ENCODE results near the gene PHAF1. TPM values are rescaled to one million over a fixed set of nuclear protein-coding genes. Genes with fewer than 3 reads are reported as not detected.

The PHAF1 gene
- total RNA-seq, 1 experiment from 2014 or later: 21.9 TPM

DNA sequence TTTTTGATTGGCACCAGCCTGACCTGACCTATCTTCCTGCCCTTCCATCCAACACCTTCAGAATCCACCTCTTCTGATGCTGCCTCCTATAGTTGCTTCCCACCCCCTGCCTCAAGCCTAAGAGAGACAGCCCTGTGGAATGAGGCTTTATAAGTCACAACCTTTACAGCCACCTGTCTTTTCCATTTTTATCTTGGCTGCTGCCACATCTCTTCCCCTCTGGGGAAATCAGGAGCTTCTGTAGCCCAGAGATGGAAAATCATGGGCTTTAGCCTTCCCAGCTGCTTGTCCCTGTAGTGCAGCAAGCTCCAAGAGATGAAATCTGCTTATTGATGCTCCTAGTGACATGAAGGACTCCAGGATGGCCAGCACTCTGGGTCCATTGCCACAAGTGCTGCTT lies 18.7 kb downstream of the PHAF1 start:
- DNase-seq: no peak
- Mint-ChIP-seq H3K4me1 (ENCODE audit: low read depth, unreplicated experiment) (no peaks in the 10 kb centered on the region), H3K27ac (ENCODE audit: unreplicated experiment) (no peak overlapping the region), H3K4me3 (ENCODE audit: low read depth, unreplicated experiment) (no peak overlapping the region), H3K36me3 (ENCODE audit: insufficient read depth, unreplicated experiment) (peaks cover 14% of the 10 kb centered on the region), H3K9me3 (ENCODE audit: low read depth, unreplicated experiment) (no peaks in the 10 kb centered on the region), H3K27me3 (ENCODE audit: unreplicated experiment) (no peaks in the 10 kb centered on the region)
- BruUV-seq (replicated peaks): no TSS peak
- TF ChIP-seq, protein P1, sequence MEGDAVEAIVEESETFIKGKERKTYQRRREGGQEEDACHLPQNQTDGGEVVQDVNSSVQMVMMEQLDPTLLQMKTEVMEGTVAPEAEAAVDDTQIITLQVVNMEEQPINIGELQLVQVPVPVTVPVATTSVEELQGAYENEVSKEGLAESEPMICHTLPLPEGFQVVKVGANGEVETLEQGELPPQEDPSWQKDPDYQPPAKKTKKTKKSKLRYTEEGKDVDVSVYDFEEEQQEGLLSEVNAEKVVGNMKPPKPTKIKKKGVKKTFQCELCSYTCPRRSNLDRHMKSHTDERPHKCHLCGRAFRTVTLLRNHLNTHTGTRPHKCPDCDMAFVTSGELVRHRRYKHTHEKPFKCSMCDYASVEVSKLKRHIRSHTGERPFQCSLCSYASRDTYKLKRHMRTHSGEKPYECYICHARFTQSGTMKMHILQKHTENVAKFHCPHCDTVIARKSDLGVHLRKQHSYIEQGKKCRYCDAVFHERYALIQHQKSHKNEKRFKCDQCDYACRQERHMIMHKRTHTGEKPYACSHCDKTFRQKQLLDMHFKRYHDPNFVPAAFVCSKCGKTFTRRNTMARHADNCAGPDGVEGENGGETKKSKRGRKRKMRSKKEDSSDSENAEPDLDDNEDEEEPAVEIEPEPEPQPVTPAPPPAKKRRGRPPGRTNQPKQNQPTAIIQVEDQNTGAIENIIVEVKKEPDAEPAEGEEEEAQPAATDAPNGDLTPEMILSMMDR (IDR thresholded peaks at IDR 0.05; ENCODE audit: unreplicated experiment): no peak
- intact Hi-C loops (cut with micrococcal nuclease; ENCODE audit: unreplicated experiment): no loop called here
- CTCF ChIA-PET: interaction anchor here (1.5 kb wide), 1 partner anchor 12 kb away, joined by 4 read pairs; no protein-coding TSS in a partner anchor

DNA sequence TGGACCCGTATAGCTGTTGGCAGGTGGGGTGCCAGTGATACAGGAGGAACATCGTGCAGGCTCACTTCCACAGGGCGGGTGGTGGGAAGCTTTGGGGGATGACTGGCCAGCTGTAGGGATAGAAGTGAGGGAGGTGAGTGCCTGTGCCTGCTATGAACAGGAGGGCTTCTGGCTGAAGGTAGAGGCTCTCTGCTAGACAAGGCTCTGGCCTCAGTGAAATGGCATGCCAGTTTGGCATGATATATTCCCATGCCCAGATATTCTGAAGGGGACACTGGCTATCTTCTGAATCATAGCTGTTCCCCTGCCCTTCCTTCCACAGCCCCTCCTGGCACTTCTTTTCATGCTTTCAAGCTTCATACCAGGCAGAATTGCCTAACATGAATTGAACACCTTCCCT lies 19.1 kb downstream of the PHAF1 start:
- CTCF ChIA-PET: interaction anchor here (0.6 to 1.5 kb wide), 2 partner anchors 12 to 139 kb away, joined by 4 read pairs; no protein-coding TSS in a partner anchor
- no TSS peak for BruUV-seq (replicated peaks)
- Mint-ChIP-seq H3K9me3 (ENCODE audit: low read depth, unreplicated experiment) (no peaks in the 10 kb centered on the region), H3K27me3 (ENCODE audit: unreplicated experiment) (no peaks in the 10 kb centered on the region), H3K4me1 (ENCODE audit: low read depth, unreplicated experiment) (no peaks in the 10 kb centered on the region), H3K27ac (ENCODE audit: unreplicated experiment) (no peak overlapping the region), H3K36me3 (ENCODE audit: insufficient read depth, unreplicated experiment) (peaks cover 9% of the 10 kb centered on the region), H3K4me3 (ENCODE audit: low read depth, unreplicated experiment) (no peak overlapping the region)
- TF ChIP-seq, protein P1 (IDR thresholded peaks at IDR 0.05; ENCODE audit: unreplicated experiment): no peak
- no peak for DNase-seq
- intact Hi-C loops (cut with micrococcal nuclease; ENCODE audit: unreplicated experiment): no loop called here

DNA sequence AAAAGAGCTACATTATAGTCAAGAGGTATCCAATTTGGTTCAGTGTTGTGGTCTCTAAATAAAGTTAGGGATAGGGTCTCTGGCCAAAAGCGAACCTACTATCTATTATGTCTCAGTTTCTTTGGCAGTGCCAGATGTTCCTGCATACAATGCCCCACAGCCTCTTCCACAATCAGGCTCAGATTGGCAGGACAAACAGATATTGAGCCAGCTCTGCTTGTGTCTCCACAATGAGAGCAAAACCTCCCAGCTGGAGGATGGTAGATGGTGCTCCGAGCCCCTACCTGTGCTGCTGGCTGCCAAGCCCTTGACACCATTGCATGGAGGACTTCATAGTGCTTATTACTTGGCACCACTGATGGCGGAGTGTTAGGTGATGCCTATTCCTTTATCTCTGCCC lies 19.7 kb downstream of the PHAF1 start:
- intact Hi-C loops (cut with micrococcal nuclease; ENCODE audit: unreplicated experiment): no loop called here
- Mint-ChIP-seq H3K27ac (ENCODE audit: unreplicated experiment) (no peak overlapping the region), H3K4me3 (ENCODE audit: low read depth, unreplicated experiment) (no peak overlapping the region), H3K36me3 (ENCODE audit: insufficient read depth, unreplicated experiment) (peaks cover 9% of the 10 kb centered on the region), H3K9me3 (ENCODE audit: low read depth, unreplicated experiment) (no peaks in the 10 kb centered on the region), H3K4me1 (ENCODE audit: low read depth, unreplicated experiment) (no peaks in the 10 kb centered on the region), H3K27me3 (ENCODE audit: unreplicated experiment) (no peaks in the 10 kb centered on the region)
- TF ChIP-seq, protein P1 (IDR thresholded peaks at IDR 0.05; ENCODE audit: unreplicated experiment): no peak
- no peak for DNase-seq
- CTCF ChIA-PET: interaction anchor here (0.6 kb wide), 2 partner anchors 10 to 139 kb away, joined by 3 to 4 read pairs; no protein-coding TSS in a partner anchor
- BruUV-seq (replicated peaks): no TSS peak

DNA sequence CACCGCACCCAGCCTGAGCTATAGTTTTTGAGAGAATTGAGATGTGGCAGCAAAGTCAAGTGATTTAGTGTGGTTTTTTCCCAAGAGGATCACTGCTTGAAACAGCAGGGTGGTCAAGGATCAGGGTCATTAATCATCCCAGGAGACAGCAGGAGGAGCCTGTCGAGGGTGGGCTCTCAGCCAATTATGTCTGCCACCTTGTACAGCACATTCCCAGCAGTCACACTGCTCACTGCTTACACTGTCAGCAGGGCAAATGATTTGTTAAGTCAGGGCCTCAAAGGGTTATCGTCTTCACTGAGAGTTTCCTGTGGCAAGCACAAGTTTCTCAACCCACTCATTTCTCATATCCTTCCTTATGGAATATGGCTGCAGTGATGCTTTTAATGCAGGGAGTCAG lies 27.9 kb downstream of the PHAF1 start:
- Mint-ChIP-seq H3K9me3 (ENCODE audit: low read depth, unreplicated experiment) (no peaks in the 10 kb centered on the region), H3K36me3 (ENCODE audit: insufficient read depth, unreplicated experiment) (peaks cover 31% of the 10 kb centered on the region)
- intact Hi-C loops (cut with micrococcal nuclease; ENCODE audit: unreplicated experiment): no loop called here

More for the DNA sequence above, 27.9 kb downstream of the PHAF1 start:
- TF ChIP-seq, protein P1 (IDR thresholded peaks at IDR 0.05; ENCODE audit: unreplicated experiment): no peak
- CTCF ChIA-PET: no interaction called here
- H3K27ac Mint-ChIP-seq (ENCODE audit: unreplicated experiment): no peak overlapping the region
- DNase-seq: no peak
- H3K4me1 Mint-ChIP-seq (ENCODE audit: low read depth, unreplicated experiment): no peaks in the 10 kb centered on the region
- H3K27me3 Mint-ChIP-seq (ENCODE audit: unreplicated experiment): no peaks in the 10 kb centered on the region
- H3K4me3 Mint-ChIP-seq (ENCODE audit: low read depth, unreplicated experiment): no peak overlapping the region
- BruUV-seq (replicated peaks): no TSS peak

All from Calu3 (cell line).